Astrocyte of the spinal cord (primary cell): ENCODE measurements around the gene PTAR1.
"Not testable (repeated sequence)": the region's sequence is repeated elsewhere in the genome, so short reads cannot be mapped to it uniquely, and the experiment has no call there.

Experiments
- DNase-seq: peaks from one replicate; pipeline ENCODE4 v3.0.0; 2011; ENCODE audit warnings: low read depth, low spot score
- H3K4me3 ChIP-seq: 2 replicates; pipeline ENCODE4 v1.5.1; 2011; ENCODE audit warnings: low read depth, mild to moderate bottlenecking, low read length, moderate library complexity
- CTCF ChIP-seq: IDR thresholded peaks from 2 replicates; pipeline ENCODE4 v1.5.1; 2012; ENCODE audit warnings: low read depth, mild to moderate bottlenecking, low read length, inconsistent platforms
- in situ Hi-C: cut with HindIII; loops from 2 replicates; pipeline ENCODE4 v1.10.0; 2017; ENCODE audit warnings: low sequenced_read_pairs

Gene PTAR1

GRCh38 chr9:69768716-69769115 lies 8.9 kb upstream of the PTAR1 start:
- no peak for TF ChIP-seq CTCF
- DNase-seq: peak; percentile 23
- in situ Hi-C loops: no loop called here
- H3K4me3 ChIP-seq: no peak overlapping the region

- in situ Hi-C loops: no loop called here
- H3K4me3 ChIP-seq: no peak overlapping the region
- no peak for DNase-seq
- no peak for TF ChIP-seq CTCF
Observed at GRCh38 chr9:69768101-69768500, 8.3 kb upstream of the PTAR1 start.

GRCh38 chr9:69763862-69764261 lies 4.1 kb upstream of the PTAR1 start:
- DNase-seq, in situ Hi-C loops: not testable (repeated sequence)

GRCh38 chr9:69762527-69762926 lies 2.7 kb upstream of the PTAR1 start:
- in situ Hi-C loops: no loop called here
- no peak for TF ChIP-seq CTCF
- DNase-seq: peak; percentile 32
- no peak overlapping the region for H3K4me3 ChIP-seq

More at GRCh38 chr9:69763862-69764261, 4.1 kb upstream of the PTAR1 start:
- H3K4me3 ChIP-seq: not testable (repeated sequence)

- no peak for DNase-seq
- in situ Hi-C loops: no loop called here
- no peak for TF ChIP-seq CTCF
- peak overlapping the region; percentile 79 for H3K4me3 ChIP-seq
Observed at GRCh38 chr9:69760278-69760610, 433 bp upstream of the PTAR1 start.

GRCh38 chr9:69759021-69759420 lies 790 bp downstream of the PTAR1 start:
- in situ Hi-C loops: no loop called here
- H3K4me3 ChIP-seq: peak overlapping the region; percentile 79
- peak; percentile 57 for DNase-seq
- TF ChIP-seq CTCF: no peak

- in situ Hi-C loops: no loop called here
- H3K4me3 ChIP-seq: peak overlapping the region; percentile 79
- DNase-seq: peak; percentile 68
- TF ChIP-seq CTCF: no peak
Observed at GRCh38 chr9:69757996-69758675, 1.7 kb downstream of the PTAR1 start.
